GM23338 (cell line): ENCODE measurements around the gene PRKCH. TPM values are rescaled to one million over a fixed set of nuclear protein-coding genes. Genes with fewer than 3 reads are reported as not detected.

ENCODE experiments used
- ATAC-seq: fragments of 200-7000 bp; cut with Tn5 transposase; 3 replicates; pipeline ENCODE4 v1.9.1; 2020
- DNase-seq: peaks from one replicate; pipeline ENCODE4 v3.0.0-alpha.2; 2015; ENCODE audit warnings: low spot score
- H2AFZ ChIP-seq: fragments of 200-600 bp; sonication (generic); 2 replicates; pipeline ENCODE4 v1.8.0; 2016; ENCODE audit warnings: antibody characterized with exemption, mild to moderate bottlenecking, moderate library complexity
- H3F3A ChIP-seq: fragments of 200-600 bp; sonication (generic); replicated peaks from 2 replicates; pipeline ENCODE4 v1.8.0; 2017; ENCODE audit warnings: antibody characterized with exemption, mixed run types, low read depth
- H3K27ac ChIP-seq: fragments of 200-600 bp; sonication (generic); 2 replicates; pipeline ENCODE4 v1.6.1; 2016; ENCODE audit warnings: low read depth
- H3K27me3 ChIP-seq: fragments of 200-600 bp; sonication (generic); 2 replicates; pipeline ENCODE4 v1.8.0; 2016; ENCODE audit warnings: mild to moderate bottlenecking, mixed run types, moderate library complexity; ENCODE audit not compliant: insufficient read depth
- H3K36me3 ChIP-seq: fragments of 200-600 bp; sonication (generic); 2 replicates; pipeline ENCODE4 v1.8.0; 2016; ENCODE audit warnings: mild to moderate bottlenecking; ENCODE audit not compliant: insufficient read depth
- H3K4me1 ChIP-seq: fragments of 200-600 bp; sonication (generic); 2 replicates; pipeline ENCODE4 v1.8.0; 2016; ENCODE audit warnings: mild to moderate bottlenecking, moderate library complexity; ENCODE audit not compliant: insufficient read depth
- H3K4me2 ChIP-seq: fragments of 200-600 bp; sonication (generic); 2 replicates; pipeline ENCODE4 v1.7.1; 2017; ENCODE audit warnings: mixed run types
- H3K4me3 ChIP-seq: fragments of 200-600 bp; sonication (generic); 2 replicates; pipeline ENCODE4 v1.6.1; 2016; ENCODE audit warnings: mixed run types
- H3K79me2 ChIP-seq: fragments of 200-600 bp; sonication (generic); replicated peaks from 2 replicates; pipeline ENCODE4 v1.8.0; 2017; ENCODE audit warnings: mild to moderate bottlenecking; ENCODE audit not compliant: insufficient read depth
- H3K9me2 ChIP-seq: fragments of 200-600 bp; sonication (generic); 2 replicates; pipeline ENCODE4 v1.8.0; 2017; ENCODE audit not compliant: insufficient read depth
- H4K20me1 ChIP-seq: fragments of 200-600 bp; sonication (generic); replicated peaks from 2 replicates; pipeline ENCODE4 v1.8.0; 2017; ENCODE audit warnings: mild to moderate bottlenecking; ENCODE audit not compliant: insufficient read depth
- H3K27ac Mint-ChIP-seq: 2 replicates; pipeline ENCODE4 v1.8.0; 2020; ENCODE audit warnings: inconsistent platforms, mild to moderate bottlenecking, moderate library complexity, mixed read lengths
- H3K27me3 Mint-ChIP-seq: 3 replicates; pipeline ENCODE4 v1.8.0; 2022; ENCODE audit warnings: low read depth, mild to moderate bottlenecking, moderate library complexity, mixed read lengths, inconsistent platforms; ENCODE audit not compliant: insufficient read depth, poor library complexity
- H3K36me3 Mint-ChIP-seq: 3 replicates; pipeline ENCODE4 v1.8.0; 2021; ENCODE audit warnings: low read depth, mild to moderate bottlenecking, inconsistent platforms, moderate library complexity, mixed read lengths
- H3K4me1 Mint-ChIP-seq: 3 replicates; pipeline ENCODE4 v1.8.0; 2020; ENCODE audit warnings: mild to moderate bottlenecking, inconsistent platforms, mixed read lengths
- H3K4me3 Mint-ChIP-seq: 3 replicates; pipeline ENCODE4 v1.8.0; 2021; ENCODE audit warnings: moderate library complexity, mild to moderate bottlenecking, inconsistent platforms, mixed read lengths
- H3K9me3 Mint-ChIP-seq: 3 replicates; pipeline ENCODE4 v1.8.0; 2020; ENCODE audit warnings: moderate library complexity, mild to moderate bottlenecking, inconsistent platforms, mixed read lengths
- CREB1 ChIP-seq: fragments of 250-450 bp; sonication (Bioruptor Pico); IDR thresholded peaks from 2 replicates; pipeline ENCODE4 v1.5.0; 2020; ENCODE audit warnings: low read depth, mild to moderate bottlenecking, moderate library complexity
- EZH2 ChIP-seq: fragments of 200-600 bp; sonication (generic); IDR thresholded peaks from one replicate; pipeline ENCODE4 v1.8.0; 2017; ENCODE audit warnings: antibody characterized with exemption, mild to moderate bottlenecking, low read depth; ENCODE audit not compliant: unreplicated experiment
- EZH2phosphoT487 ChIP-seq: fragments of 200-600 bp; sonication (generic); IDR thresholded peaks from one replicate; pipeline ENCODE4 v1.8.1; 2018; ENCODE audit warnings: antibody characterized with exemption; ENCODE audit not compliant: unreplicated experiment
- JUNB ChIP-seq: IDR thresholded peaks from one replicate; pipeline ENCODE4 v1.6.1; 2016; ENCODE audit warnings: antibody characterized with exemption; ENCODE audit not compliant: unreplicated experiment
- NANOG ChIP-seq: IDR thresholded peaks from 2 replicates; pipeline ENCODE4 v1.6.1; 2016; ENCODE audit warnings: antibody characterized with exemption, borderline replicate concordance
- POLR2AphosphoS5 ChIP-seq: IDR thresholded peaks from 2 replicates; pipeline ENCODE4 v1.6.1; 2016; ENCODE audit warnings: antibody characterized with exemption, low read depth
- STAT1 ChIP-seq: IDR thresholded peaks from one replicate; pipeline ENCODE4 v1.6.1; 2016; ENCODE audit warnings: antibody characterized with exemption; ENCODE audit not compliant: unreplicated experiment
- ZNF114 ChIP-seq: fragments of 250-450 bp; sonication (Bioruptor Pico); IDR thresholded peaks from 2 replicates; pipeline ENCODE4 v1.5.0; 2020; ENCODE audit warnings: mild to moderate bottlenecking, moderate library complexity
- ZNF331 ChIP-seq: fragments of 250-450 bp; sonication (Bioruptor Pico); IDR thresholded peaks from 2 replicates; pipeline ENCODE4 v1.5.0; 2020; ENCODE audit warnings: low read depth, mild to moderate bottlenecking, moderate library complexity
- polyA plus RNA-seq: library from polyadenylated mRNA; unstranded; fragments of >200 nt; fragmentation: Nextera tagmentation; extraction: Ambion mirVana; gene quantifications from 2 replicates; pipeline ENCODE4 v1.2.1, GENCODE V29; 2016
- total RNA-seq: library from RNA; depleted of rRNA; stranded (reverse); fragments of >200 nt; shearing (Covaris generic); gene quantifications from 2 replicates; pipeline ENCODE4 v1.2.3, GENCODE V29; 2014
- TF ChIP-seq, protein P1 (sequence below): IDR thresholded peaks from 2 replicates; pipeline ENCODE4 v1.6.1; 2016; ENCODE audit warnings: antibody characterized with exemption
- TF ChIP-seq, protein P2 (sequence below): IDR thresholded peaks from one replicate; pipeline ENCODE4 v1.6.1; 2018; ENCODE audit warnings: antibody characterized with exemption; ENCODE audit not compliant: unreplicated experiment

The PRKCH gene
- total and polyA plus RNA-seq, 2 experiments from 2014 or later = 5.4 to 10.1 TPM

DNA sequence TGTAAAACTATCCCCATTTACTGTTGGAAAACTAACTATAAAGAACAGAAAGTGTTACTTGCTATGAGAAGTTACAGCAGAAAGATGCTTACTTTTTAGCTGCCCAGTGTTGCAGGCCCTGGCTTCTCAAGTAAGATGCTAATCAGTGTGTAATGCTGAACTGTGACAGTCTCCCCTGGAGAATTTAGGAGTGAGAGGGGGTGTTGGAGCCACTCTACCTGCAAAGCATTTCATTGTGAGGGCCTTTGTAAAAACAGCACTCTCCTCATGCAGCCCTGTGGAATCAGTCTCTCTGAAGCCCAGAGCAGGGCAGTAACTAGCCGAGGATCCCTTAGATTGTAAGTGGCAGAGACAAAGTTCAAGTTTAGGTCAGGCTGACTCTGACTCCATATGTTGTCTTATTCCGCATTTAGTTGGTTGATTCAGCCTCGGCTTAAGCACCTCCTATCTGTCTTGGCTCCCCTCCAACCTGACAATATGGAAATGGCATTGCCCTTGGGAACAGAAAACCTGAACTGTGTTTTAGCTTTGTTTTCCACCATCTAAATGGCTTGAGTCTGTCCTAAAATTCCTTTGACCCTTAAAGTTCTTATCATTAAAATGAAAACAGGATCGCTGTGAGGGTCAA lies 141.3 kb downstream of the PRKCH start:
- Mint-ChIP-seq H3K36me3 (peaks cover 3% of the 10 kb centered on the region; the same call in 1 of the 3 replicates), H3K9me3 (peaks cover 3% of the 10 kb centered on the region; the same call in 1 of the 3 replicates), H3K27ac (no peak overlapping the region), H3K4me1 (peaks cover 32% of the 10 kb centered on the region), H3K27me3 (peaks cover 4% of the 10 kb centered on the region), H3K4me3 (no peak overlapping the region)
- Histone ChIP-seq H3K9me2 (no peaks in the 10 kb centered on the region), H3K4me2 (peak overlapping the region; percentile 45; the same call in 1 of the 2 replicates), H3K4me1 (peaks cover 31% of the 10 kb centered on the region), H3K79me2 (no peaks in the 10 kb centered on the region), H3F3A (peaks cover 2% of the 10 kb centered on the region; the same call in 1 of the 2 replicates), H3K4me3 (no peak overlapping the region), H4K20me1 (no peaks in the 10 kb centered on the region), H2AFZ (no peak overlapping the region), H3K27me3 (no peaks in the 10 kb centered on the region), H3K36me3 (no peaks in the 10 kb centered on the region), H3K27ac (no peak overlapping the region)
- peak; percentile 43 for ATAC-seq
- DNase-seq = no peak
- TF ChIP-seq EZH2phosphoT487 (no peak), ZNF114 (CRISPR knock-in tag) (no peak), CREB1 (no peak)

DNA sequence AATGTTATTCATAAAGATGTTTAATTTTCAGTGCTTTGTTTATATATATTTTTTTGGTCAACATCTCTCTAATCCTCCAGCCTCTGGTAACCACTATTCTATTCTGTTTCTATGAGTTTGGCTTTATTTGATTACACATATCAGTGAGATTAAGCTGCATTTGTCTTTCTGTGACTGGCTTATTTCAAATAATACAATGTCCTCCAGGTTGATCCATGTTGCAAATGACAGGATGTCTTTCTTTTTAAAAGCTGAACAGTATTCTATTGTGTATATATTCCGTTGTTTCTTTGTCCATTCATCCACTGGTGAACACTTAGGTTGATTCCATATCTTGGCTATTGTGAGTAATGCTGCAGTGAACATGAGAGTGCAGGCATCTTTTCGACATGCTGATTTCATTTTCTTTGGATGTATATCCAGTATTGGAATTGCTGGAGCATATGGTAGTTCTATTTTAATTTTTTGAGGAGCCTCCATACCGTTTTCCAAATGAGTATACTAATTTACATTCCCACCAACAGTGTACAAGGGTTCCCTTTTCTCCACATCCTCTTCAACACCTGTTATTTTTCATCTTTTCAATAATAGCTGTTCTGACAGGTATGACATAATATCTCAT lies 142.4 kb downstream of the PRKCH start:
- Mint-ChIP-seq H3K4me1 (peaks cover 33% of the 10 kb centered on the region), H3K36me3 (peaks cover 3% of the 10 kb centered on the region; the same call in 1 of the 3 replicates), H3K27me3 (peaks cover 4% of the 10 kb centered on the region), H3K27ac (no peak overlapping the region), H3K4me3 (no peak overlapping the region), H3K9me3 (peaks cover 3% of the 10 kb centered on the region; the same call in 1 of the 3 replicates)
- no peaks in the 10 kb centered on the region for H4K20me1 ChIP-seq
- ATAC-seq (no peak), DNase-seq (no peak)
- no peaks in the 10 kb centered on the region for H3K36me3 ChIP-seq
- H3K79me2 ChIP-seq = no peaks in the 10 kb centered on the region
- no peak overlapping the region for H3K27ac ChIP-seq
- H3K9me2 ChIP-seq = no peaks in the 10 kb centered on the region
- no peak overlapping the region for H3K4me3 ChIP-seq
- peaks cover 31% of the 10 kb centered on the region for H3K4me1 ChIP-seq
- H3K27me3 ChIP-seq = no peaks in the 10 kb centered on the region
- no peak overlapping the region for H3K4me2 ChIP-seq
- no peak overlapping the region for H2AFZ ChIP-seq
- H3F3A ChIP-seq = peaks cover 2% of the 10 kb centered on the region; the same call in 1 of the 2 replicates
- no peak for TF ChIP-seq POLR2AphosphoS5
- no peak for TF ChIP-seq ZNF114 (CRISPR knock-in tag)
- TF ChIP-seq, protein P1, sequence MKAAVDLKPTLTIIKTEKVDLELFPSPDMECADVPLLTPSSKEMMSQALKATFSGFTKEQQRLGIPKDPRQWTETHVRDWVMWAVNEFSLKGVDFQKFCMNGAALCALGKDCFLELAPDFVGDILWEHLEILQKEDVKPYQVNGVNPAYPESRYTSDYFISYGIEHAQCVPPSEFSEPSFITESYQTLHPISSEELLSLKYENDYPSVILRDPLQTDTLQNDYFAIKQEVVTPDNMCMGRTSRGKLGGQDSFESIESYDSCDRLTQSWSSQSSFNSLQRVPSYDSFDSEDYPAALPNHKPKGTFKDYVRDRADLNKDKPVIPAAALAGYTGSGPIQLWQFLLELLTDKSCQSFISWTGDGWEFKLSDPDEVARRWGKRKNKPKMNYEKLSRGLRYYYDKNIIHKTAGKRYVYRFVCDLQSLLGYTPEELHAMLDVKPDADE = no peak
- no peak for TF ChIP-seq EZH2phosphoT487
- no peak for TF ChIP-seq STAT1
- no peak for TF ChIP-seq ZNF331 (CRISPR knock-in tag)
- no peak for TF ChIP-seq EZH2
- no peak for TF ChIP-seq JUNB
- no peak for TF ChIP-seq NANOG
- TF ChIP-seq CREB1 = no peak
- TF ChIP-seq, protein P2, sequence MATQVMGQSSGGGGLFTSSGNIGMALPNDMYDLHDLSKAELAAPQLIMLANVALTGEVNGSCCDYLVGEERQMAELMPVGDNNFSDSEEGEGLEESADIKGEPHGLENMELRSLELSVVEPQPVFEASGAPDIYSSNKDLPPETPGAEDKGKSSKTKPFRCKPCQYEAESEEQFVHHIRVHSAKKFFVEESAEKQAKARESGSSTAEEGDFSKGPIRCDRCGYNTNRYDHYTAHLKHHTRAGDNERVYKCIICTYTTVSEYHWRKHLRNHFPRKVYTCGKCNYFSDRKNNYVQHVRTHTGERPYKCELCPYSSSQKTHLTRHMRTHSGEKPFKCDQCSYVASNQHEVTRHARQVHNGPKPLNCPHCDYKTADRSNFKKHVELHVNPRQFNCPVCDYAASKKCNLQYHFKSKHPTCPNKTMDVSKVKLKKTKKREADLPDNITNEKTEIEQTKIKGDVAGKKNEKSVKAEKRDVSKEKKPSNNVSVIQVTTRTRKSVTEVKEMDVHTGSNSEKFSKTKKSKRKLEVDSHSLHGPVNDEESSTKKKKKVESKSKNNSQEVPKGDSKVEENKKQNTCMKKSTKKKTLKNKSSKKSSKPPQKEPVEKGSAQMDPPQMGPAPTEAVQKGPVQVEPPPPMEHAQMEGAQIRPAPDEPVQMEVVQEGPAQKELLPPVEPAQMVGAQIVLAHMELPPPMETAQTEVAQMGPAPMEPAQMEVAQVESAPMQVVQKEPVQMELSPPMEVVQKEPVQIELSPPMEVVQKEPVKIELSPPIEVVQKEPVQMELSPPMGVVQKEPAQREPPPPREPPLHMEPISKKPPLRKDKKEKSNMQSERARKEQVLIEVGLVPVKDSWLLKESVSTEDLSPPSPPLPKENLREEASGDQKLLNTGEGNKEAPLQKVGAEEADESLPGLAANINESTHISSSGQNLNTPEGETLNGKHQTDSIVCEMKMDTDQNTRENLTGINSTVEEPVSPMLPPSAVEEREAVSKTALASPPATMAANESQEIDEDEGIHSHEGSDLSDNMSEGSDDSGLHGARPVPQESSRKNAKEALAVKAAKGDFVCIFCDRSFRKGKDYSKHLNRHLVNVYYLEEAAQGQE = no peak
